Endothelial cell of umbilical vein (primary cell): ENCODE results near the gene ITGB3BP. TPM values are rescaled to one million over a fixed set of nuclear protein-coding genes. Genes with fewer than 3 reads are reported as not detected.

Experiments
- BruUV-seq: library from RNA; stranded (reverse); fragments of 400-500 nt; replicated peaks from 2 replicates; lab custom pipeline; 2021; lab: Mats Ljungman, UMichigan
- CTCF ChIA-PET: fragments of 300-600, 350-600 bp; sonication (Branson Sonifier 250); formaldehyde crosslinking; loops from one replicate; lab custom pipeline; 2021; ENCODE audit warnings: antibody characterized with exemption, inconsistent platforms; lab: Charles Lee
- POLR2A ChIA-PET: fragments of 300-600, 350-600 bp; sonication (Branson Sonifier 250); formaldehyde crosslinking; loops from one replicate; lab custom pipeline; 2021; ENCODE audit warnings: antibody characterized with exemption, inconsistent platforms; lab: Charles Lee
- DNase-seq: peaks from one replicate; pipeline ENCODE4 v3.0.0-alpha.2; 2011; ENCODE audit warnings: low read depth, low spot score
- FAIRE-seq: peaks from 2 replicates; lab custom pipeline; 2011; peaks lifted over from hg19 to GRCh38; lab: Jason Lieb, UNC
- H2AFZ ChIP-seq: 2 replicates; pipeline ENCODE4 v1.6.0; 2012; ENCODE audit warnings: low read depth, low read length, control low read depth, inconsistent platforms
- H3K27ac ChIP-seq: 2 replicates; pipeline ENCODE4 v1.5.1; 2011; ENCODE audit warnings: low read depth, mild to moderate bottlenecking, control low read depth, low read length, moderate library complexity; ENCODE audit not compliant: insufficient read depth
- H3K27me3 ChIP-seq, 2 experiments: 2 replicates each; pipeline versions ENCODE4 v1.6.0 to v1.6.1; 2011; ENCODE audit warnings: low read length in 2 of 2, mixed read lengths in 1 of 2; ENCODE audit not compliant: control insufficient read depth in 2 of 2, insufficient read depth in 2 of 2
- H3K36me3 ChIP-seq, 2 experiments: 2 replicates in 1 of 2; 3 replicates in 1 of 2; pipeline ENCODE4 v1.5.1; 2011; ENCODE audit warnings: low read length in 2 of 2, mild to moderate bottlenecking in 1 of 2, moderate library complexity in 1 of 2; ENCODE audit not compliant: control insufficient read depth in 2 of 2, insufficient read depth in 2 of 2; ENCODE audit errors: extremely low read depth in 1 of 2
- H3K4me1 ChIP-seq: 3 replicates; pipeline ENCODE4 v1.5.1; 2011; ENCODE audit warnings: mild to moderate bottlenecking, low read length; ENCODE audit not compliant: control insufficient read depth, insufficient read depth; ENCODE audit errors: extremely low read depth
- H3K4me2 ChIP-seq: 2 replicates; pipeline ENCODE4 v1.6.1; 2011; ENCODE audit warnings: low read length, control low read depth, mixed read lengths; ENCODE audit not compliant: insufficient read depth
- H3K4me3 ChIP-seq, 3 experiments: fragments of 200-600 bp in 1 of 3; sonication (generic), shearing (Covaris generic) in 1 of 3; replicated peaks in 1 of 3; 2 replicates each; pipeline ENCODE4 v1.5.1; 2011 to 2016; ENCODE audit warnings: control low read depth in 3 of 3, low read length in 3 of 3, mild to moderate bottlenecking in 2 of 3, inconsistent platforms in 1 of 3, low read depth in 1 of 3, moderate library complexity in 1 of 3; ENCODE audit not compliant: insufficient read depth in 1 of 3
- H3K79me2 ChIP-seq: 2 replicates; pipeline ENCODE4 v1.6.0; 2012; ENCODE audit warnings: low read length, inconsistent platforms; ENCODE audit not compliant: control insufficient read depth, insufficient read depth
- H3K9ac ChIP-seq: replicated peaks from 2 replicates; pipeline ENCODE3; 2011; ENCODE audit warnings: low read length, control low read depth; ENCODE audit not compliant: insufficient read depth; ENCODE audit errors: extremely low read depth
- H3K9me1 ChIP-seq: replicated peaks from 3 replicates; pipeline ENCODE4 v1.6.0; 2011; ENCODE audit warnings: mild to moderate bottlenecking, low read length; ENCODE audit not compliant: control insufficient read depth, insufficient read depth; ENCODE audit errors: extremely low read depth
- H3K9me3 ChIP-seq: replicated peaks from 2 replicates; pipeline ENCODE4 v1.5.1; 2012; ENCODE audit warnings: low read length, inconsistent platforms; ENCODE audit not compliant: control insufficient read depth, insufficient read depth
- H4K20me1 ChIP-seq: replicated peaks from 2 replicates; pipeline ENCODE3; 2011; ENCODE audit warnings: mild to moderate bottlenecking, low read length; ENCODE audit not compliant: control insufficient read depth, insufficient read depth; ENCODE audit errors: extremely low read depth
- CTCF ChIP-seq, 2 donors: IDR thresholded peaks; 1 replicate in 1 of 2; 2 replicates in 1 of 2; pipeline ENCODE4 v1.5.1; 2011; ENCODE audit warnings: low read length in 2 of 2, mild to moderate bottlenecking in 2 of 2, moderate library complexity in 2 of 2, control low read depth in 1 of 2, inconsistent platforms in 1 of 2, low read depth in 1 of 2; ENCODE audit not compliant: insufficient read depth in 1 of 2; ENCODE audit errors: extremely low read depth in 1 of 2
- EZH2 ChIP-seq: IDR thresholded peaks from 2 replicates; pipeline ENCODE4 v1.6.1; 2012; ENCODE audit warnings: borderline replicate concordance, low read depth, mild to moderate bottlenecking, moderate library complexity, low read length, inconsistent platforms; ENCODE audit not compliant: severe bottlenecking
- FOS ChIP-seq: IDR thresholded peaks from 2 replicates; pipeline ENCODE4 v1.6.1; 2011; ENCODE audit warnings: mild to moderate bottlenecking, low read length, moderate library complexity, borderline replicate concordance; ENCODE audit not compliant: insufficient read depth
- GATA2 ChIP-seq: IDR thresholded peaks from 2 replicates; pipeline ENCODE4 v1.7.0; 2011; ENCODE audit warnings: low read depth, mild to moderate bottlenecking, moderate library complexity, mixed read lengths, low read length; ENCODE audit not compliant: insufficient read length, insufficient read depth
- JUN ChIP-seq: IDR thresholded peaks from 2 replicates; pipeline ENCODE4 v1.6.1; 2011; ENCODE audit warnings: borderline replicate concordance, low read depth; ENCODE audit not compliant: insufficient read length, insufficient read depth
- MAX ChIP-seq: IDR thresholded peaks from 2 replicates; pipeline ENCODE4 v1.6.1; 2011; ENCODE audit not compliant: insufficient read depth, insufficient read length
- MYC ChIP-seq: IDR thresholded peaks from one replicate; pipeline ENCODE4 v1.6.1; 2011; ENCODE audit warnings: mild to moderate bottlenecking, low read depth, low read length
- POLR2AphosphoS5 ChIP-seq: IDR thresholded peaks from 2 replicates; pipeline ENCODE4 v1.6.1; 2012; ENCODE audit warnings: low read depth, mild to moderate bottlenecking, control low read depth, low read length, moderate library complexity; ENCODE audit not compliant: insufficient read depth
- dilution Hi-C: fragments of 300-500 bp; cut with MboI; formaldehyde crosslinking; loops from one replicate; pipeline ENCODE4 v1.15.0; 2019; ENCODE audit warnings: low sequenced_read_pairs; ENCODE audit not compliant: extremely low pct_ligation_motif_present
- intact Hi-C: fragments of 100-400 bp; cut with micrococcal nuclease; formaldehyde crosslinking; loops from one replicate; pipeline ENCODE4 v1.10.0; 2022
- polyA plus RNA-seq, 4 experiments: library from polyadenylated mRNA; depleted of rRNA in 3 of 4; stranded (reverse) in 3 of 4; unstranded in 1 of 4; fragments of >200 nt; gene quantifications; 2 replicates each; pipeline versions ENCODE4 v1.2.1 to v1.2.3, GENCODE V29; 2011 to 2012; ENCODE audit warnings: missing spikeins in 1 of 4
- total RNA-seq: library from RNA; stranded (reverse); gene quantifications from 2 replicates; pipeline ENCODE4 v1.2.3, GENCODE V29; 2021

The ITGB3BP gene
- total and polyA plus RNA-seq, 2 donors (not counting 3 experiments of a cell fraction or from before 2014, with no cell fraction given) = 5.3 to 24.4 TPM

- H3K9ac ChIP-seq = no peak overlapping the region
- no peaks in the 10 kb centered on the region for H3K36me3 ChIP-seq
- dilution Hi-C loops (no loop called here), intact Hi-C loops (no loop called here)
- no peak overlapping the region for H3K4me3 ChIP-seq
- BruUV-seq = no TSS peak
- H3K9me3 ChIP-seq = peaks cover 2% of the 10 kb centered on the region
- H4K20me1 ChIP-seq = no peaks in the 10 kb centered on the region
- H3K4me2 ChIP-seq = no peak overlapping the region
- ChIA-PET POLR2A (no interaction called here), CTCF (no interaction called here)
- H3K4me1 ChIP-seq = peaks cover 9% of the 10 kb centered on the region
- no peak for TF ChIP-seq POLR2AphosphoS5
- no peak for TF ChIP-seq MYC
- TF ChIP-seq EZH2 = no peak
- TF ChIP-seq MAX = no peak
- TF ChIP-seq FOS = no peak
- no peak for TF ChIP-seq CTCF (IDR thresholded peaks at IDR 0.05; ENCODE audit: extremely low read depth in 1 of 2, insufficient read depth in 1 of 2, low read depth in 1 of 2, low read length in 2 of 2)
- no peak for TF ChIP-seq JUN
- no peak for TF ChIP-seq GATA2
- no peaks in the 10 kb centered on the region for H3K27me3 ChIP-seq
- no peak overlapping the region for H3K27ac ChIP-seq
- FAIRE-seq (no peak), DNase-seq (no peak)
- H2AFZ ChIP-seq = no peak overlapping the region
- no peaks in the 10 kb centered on the region for H3K9me1 ChIP-seq
- no peaks in the 10 kb centered on the region for H3K79me2 ChIP-seq
Measured at GRCh38 chr1:63458750-63459149, 64.3 kb downstream of the ITGB3BP start.
